ENCODE measurements around the gene ONECUT2. TPM values are rescaled to one million over a fixed set of nuclear protein-coding genes. Genes with fewer than 3 reads are reported as not detected.

Gene ONECUT2
- total RNA-seq, 1 experiment from 2014 or later = 4.3 TPM

DNA sequence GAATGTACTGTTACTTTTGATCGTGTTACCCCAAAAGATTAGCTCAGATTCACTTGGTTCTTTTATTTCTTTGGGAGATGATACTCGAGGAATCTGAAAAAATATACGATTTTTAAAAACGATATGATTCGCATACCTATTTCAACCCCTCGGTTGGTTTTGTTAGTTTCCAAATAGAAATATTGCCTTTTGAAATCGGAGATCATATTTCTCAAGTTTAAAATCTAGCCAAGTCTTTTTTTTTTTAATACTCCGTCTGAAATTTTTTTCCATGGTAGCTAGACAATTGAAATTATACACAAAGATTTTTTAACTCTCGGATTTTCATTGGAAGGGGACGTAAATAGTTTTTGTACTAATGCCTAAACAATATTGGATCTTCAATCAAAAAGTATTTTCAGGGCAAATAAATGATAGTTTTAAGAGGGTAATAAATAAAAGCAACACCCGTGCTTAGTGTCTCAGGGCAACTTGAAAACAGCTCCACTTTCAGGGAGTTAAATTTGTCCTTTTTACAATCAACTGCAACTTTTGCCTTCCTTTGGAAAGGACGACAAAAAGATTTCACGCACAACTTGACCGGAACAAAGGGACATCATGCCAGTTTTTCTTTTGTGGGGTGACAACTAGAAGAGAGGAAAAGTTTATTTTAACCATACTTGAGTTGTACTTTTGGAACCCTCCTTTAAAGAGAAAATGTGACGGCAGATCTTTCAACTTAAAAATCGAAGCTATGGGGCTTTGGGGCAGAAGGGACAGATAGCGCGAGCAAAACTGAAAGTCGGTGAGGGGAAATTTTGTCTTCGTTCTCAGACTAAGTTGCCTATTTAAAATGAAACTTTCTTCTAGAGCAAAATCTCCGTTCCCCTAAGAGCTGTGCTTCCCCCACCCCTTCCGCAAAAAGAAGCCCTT lies 5.8 kb upstream of the ONECUT2 start:
- H3K9ac ChIP-seq (ENCODE audit: low read length) = no peak overlapping the region
- CTCF ChIA-PET = no interaction called here
- peaks cover 6 to 14% of the 10 kb centered on the region in 2 experiments; a peak in 3 of 4 replicates for H3K4me1 ChIP-seq (ENCODE audit: control insufficient read depth in 1 of 2, insufficient read depth in 2 of 2, low read length in 2 of 2)
- no peak overlapping the region for H3K4me3 ChIP-seq (replicated peaks in 1 of 2; ENCODE audit: low read depth in 1 of 2, low read length in 2 of 2)
- H3K4me2 ChIP-seq (ENCODE audit: low read length) = no peak overlapping the region
- peaks cover 44% of the 10 kb centered on the region for H3K27me3 ChIP-seq (ENCODE audit: insufficient read depth, low read length)
- RAD21 ChIA-PET (ENCODE audit: low non-redundant PET in 1 of 2, low total read pairs in 2 of 2, uncharacterized antibody in 2 of 2, unreplicated experiment in 2 of 2) = no interaction called here
- H3K36me3 ChIP-seq (ENCODE audit: control insufficient read depth in 1 of 2, insufficient read depth in 2 of 2, low read length in 2 of 2) = no peaks in the 10 kb centered on the region
- no peaks in the 10 kb centered on the region for H4K20me1 ChIP-seq (ENCODE audit: insufficient read depth)
- intact Hi-C loops (cut with micrococcal nuclease) = no loop called here
- DNase-seq (ENCODE audit: low read depth, low spot score) (no peak), ATAC-seq (no peak)
- TF ChIP-seq MAX (IDR thresholded peaks at IDR 0.05) (no peak), TCF7L2 (IDR thresholded peaks at IDR 0.05; ENCODE audit: borderline replicate concordance, extremely low read depth, insufficient read depth, insufficient read length) (no peak), YY1 (IDR thresholded peaks at IDR 0.05; ENCODE audit: extremely low read depth, insufficient replicate concordance, low read depth, low read length) (no peak), EZH2phosphoT487 (IDR thresholded peaks at IDR 0.05; ENCODE audit: borderline replicate concordance) (no peak), EGR1 (IDR thresholded peaks at IDR 0.05; ENCODE audit: low read depth) (no peak), REST (IDR thresholded peaks at IDR 0.05; ENCODE audit: low read depth) (no peak), JUND (IDR thresholded peaks at IDR 0.05) (no peak), POLR2AphosphoS5 (IDR thresholded peaks at IDR 0.05; ENCODE audit: low read depth, low read length) (no peak), FOSL1 (IDR thresholded peaks at IDR 0.05; ENCODE audit: low read depth) (no peak), CEBPB (IDR thresholded peaks at IDR 0.05; ENCODE audit: low read depth) (no peak), RAD21 (IDR thresholded peaks at IDR 0.05; ENCODE audit: low read depth) (no peak), SIN3A (IDR thresholded peaks at IDR 0.05; ENCODE audit: low read depth) (no peak), ZFX (IDR thresholded peaks at IDR 0.05) (no peak), SRF (IDR thresholded peaks at IDR 0.05; ENCODE audit: low read depth) (no peak), ZNF274 (IDR thresholded peaks at IDR 0.05; ENCODE audit: low read depth, low read length) (no peak), EZH2 (IDR thresholded peaks at IDR 0.05) (no peak)
- TF ChIP-seq, protein P1, sequence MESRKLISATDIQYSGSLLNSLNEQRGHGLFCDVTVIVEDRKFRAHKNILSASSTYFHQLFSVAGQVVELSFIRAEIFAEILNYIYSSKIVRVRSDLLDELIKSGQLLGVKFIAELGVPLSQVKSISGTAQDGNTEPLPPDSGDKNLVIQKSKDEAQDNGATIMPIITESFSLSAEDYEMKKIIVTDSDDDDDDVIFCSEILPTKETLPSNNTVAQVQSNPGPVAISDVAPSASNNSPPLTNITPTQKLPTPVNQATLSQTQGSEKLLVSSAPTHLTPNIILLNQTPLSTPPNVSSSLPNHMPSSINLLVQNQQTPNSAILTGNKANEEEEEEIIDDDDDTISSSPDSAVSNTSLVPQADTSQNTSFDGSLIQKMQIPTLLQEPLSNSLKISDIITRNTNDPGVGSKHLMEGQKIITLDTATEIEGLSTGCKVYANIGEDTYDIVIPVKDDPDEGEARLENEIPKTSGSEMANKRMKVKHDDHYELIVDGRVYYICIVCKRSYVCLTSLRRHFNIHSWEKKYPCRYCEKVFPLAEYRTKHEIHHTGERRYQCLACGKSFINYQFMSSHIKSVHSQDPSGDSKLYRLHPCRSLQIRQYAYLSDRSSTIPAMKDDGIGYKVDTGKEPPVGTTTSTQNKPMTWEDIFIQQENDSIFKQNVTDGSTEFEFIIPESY (IDR thresholded peaks at IDR 0.05; ENCODE audit: extremely low read depth, insufficient replicate concordance, low read length) = no peak
- POLR2A ChIA-PET = no interaction called here
- no TSS peak for BruUV-seq (replicated peaks)
- no peaks in the 10 kb centered on the region for H3K79me2 ChIP-seq (ENCODE audit: insufficient read depth, low read length)
- H3K9me3 ChIP-seq (ENCODE audit: control insufficient read depth in 1 of 2, insufficient read depth in 1 of 2, low read depth in 1 of 2, low read length in 2 of 2) = no peaks in the 10 kb centered on the region
- no peaks in the 10 kb centered on the region for H3K9me2 ChIP-seq (ENCODE audit: insufficient read depth)
- H3K27ac ChIP-seq (ENCODE audit: low read depth, low read length) = no peak overlapping the region
- no peak overlapping the region for H2AFZ ChIP-seq (ENCODE audit: low read depth, low read length, poor library complexity, severe bottlenecking)

All from HCT116 (cell line).